Epithelial cell of esophagus (primary cell): Measurements from ENCODE around the gene GALNT6.

ENCODE experiments used
- DNase-seq: peaks from one replicate; pipeline ENCODE4 v3.0.0; 2010; ENCODE audit warnings: low read depth
- H3K4me3 ChIP-seq: 2 replicates; pipeline ENCODE4 v1.5.1; 2011; ENCODE audit warnings: mild to moderate bottlenecking, low read length, control low read depth
- TF ChIP-seq, protein P1 (sequence below): IDR thresholded peaks from 2 replicates; pipeline ENCODE4 v1.5.1; 2011; ENCODE audit warnings: low read depth, mild to moderate bottlenecking, low read length, control low read depth, inconsistent platforms; ENCODE audit not compliant: insufficient read depth; ENCODE audit errors: missing control alignments

The GALNT6 gene

DNA sequence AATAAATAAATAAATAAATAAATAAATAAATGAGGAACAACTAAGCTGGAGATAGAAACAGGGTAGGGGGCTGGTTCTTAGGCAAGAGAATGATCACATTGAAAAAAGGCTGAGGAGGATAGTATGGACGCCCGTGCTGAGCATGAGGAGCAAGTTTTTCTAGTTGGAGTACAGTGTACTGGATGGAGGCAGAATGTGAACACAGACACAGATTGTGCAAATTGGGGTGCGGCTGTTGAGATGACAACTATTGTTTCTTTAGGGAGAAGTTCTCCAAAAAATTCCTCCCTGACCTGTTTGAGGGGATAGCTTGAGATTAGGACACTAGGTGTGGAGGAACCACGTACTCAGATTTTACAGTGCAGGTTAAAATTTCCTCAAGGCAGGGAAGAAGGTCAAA lies 66.3 kb downstream of the GALNT6 start:
- TF ChIP-seq, protein P1, sequence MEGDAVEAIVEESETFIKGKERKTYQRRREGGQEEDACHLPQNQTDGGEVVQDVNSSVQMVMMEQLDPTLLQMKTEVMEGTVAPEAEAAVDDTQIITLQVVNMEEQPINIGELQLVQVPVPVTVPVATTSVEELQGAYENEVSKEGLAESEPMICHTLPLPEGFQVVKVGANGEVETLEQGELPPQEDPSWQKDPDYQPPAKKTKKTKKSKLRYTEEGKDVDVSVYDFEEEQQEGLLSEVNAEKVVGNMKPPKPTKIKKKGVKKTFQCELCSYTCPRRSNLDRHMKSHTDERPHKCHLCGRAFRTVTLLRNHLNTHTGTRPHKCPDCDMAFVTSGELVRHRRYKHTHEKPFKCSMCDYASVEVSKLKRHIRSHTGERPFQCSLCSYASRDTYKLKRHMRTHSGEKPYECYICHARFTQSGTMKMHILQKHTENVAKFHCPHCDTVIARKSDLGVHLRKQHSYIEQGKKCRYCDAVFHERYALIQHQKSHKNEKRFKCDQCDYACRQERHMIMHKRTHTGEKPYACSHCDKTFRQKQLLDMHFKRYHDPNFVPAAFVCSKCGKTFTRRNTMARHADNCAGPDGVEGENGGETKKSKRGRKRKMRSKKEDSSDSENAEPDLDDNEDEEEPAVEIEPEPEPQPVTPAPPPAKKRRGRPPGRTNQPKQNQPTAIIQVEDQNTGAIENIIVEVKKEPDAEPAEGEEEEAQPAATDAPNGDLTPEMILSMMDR = no peak
- DNase-seq = peak; percentile 81
- H3K4me3 ChIP-seq = no peak overlapping the region

DNA sequence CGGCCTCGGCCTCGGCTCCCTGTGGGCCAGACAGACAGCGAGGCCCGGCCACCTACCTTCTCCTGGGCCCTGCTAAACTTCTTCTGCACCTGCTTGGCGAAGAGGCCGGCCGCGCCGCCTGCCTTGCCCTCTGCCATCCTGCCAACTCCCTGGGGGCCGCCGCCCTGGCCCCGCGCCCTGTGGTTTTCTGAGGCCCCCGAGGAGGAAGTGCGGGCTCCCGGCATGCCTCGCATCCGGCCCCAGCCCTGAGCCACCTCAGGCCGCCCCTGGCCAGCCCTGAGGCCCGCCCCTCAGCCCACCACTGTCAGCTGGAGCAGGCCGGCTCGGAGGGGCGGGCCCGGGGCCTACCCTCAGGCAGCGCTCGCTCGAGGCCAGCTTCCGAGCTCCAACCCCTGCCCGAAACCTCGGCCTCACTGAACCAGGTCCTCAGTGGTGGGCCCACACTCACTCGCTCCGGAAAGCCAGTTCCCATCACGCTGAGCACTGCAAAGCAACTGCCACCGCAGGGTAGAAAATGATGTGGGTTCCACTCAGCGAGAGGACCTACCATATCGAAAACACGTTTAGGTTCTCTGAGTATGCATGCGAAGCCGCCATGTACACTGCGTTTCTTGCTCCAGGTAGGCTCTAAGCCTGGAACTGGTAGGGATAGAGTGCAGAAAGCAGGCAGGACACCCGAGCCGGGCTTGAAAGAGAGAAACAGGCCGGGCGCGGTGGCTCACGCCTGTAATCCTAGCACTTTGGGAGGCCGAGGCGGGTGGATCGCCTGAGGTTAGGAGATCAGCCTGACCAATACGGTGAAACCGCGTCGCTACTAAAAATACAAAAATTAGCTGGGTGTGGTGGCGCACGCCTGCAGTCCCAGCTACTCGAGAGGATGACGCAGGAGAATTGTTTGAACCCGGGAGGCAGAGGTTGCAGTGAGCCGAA lies 67.0 kb downstream of the GALNT6 start, which contains the start of gene BIN2:
Gene BIN2, minus strand, starts transcription at position 209 of the 930 bp plus-strand sequence. Its CDS starts 72 bp downstream, at position 137.
- TF ChIP-seq, protein P1 = no peak
- DNase-seq = no peak
- no peak within 1 kb of the TSS for H3K4me3 ChIP-seq

DNA sequence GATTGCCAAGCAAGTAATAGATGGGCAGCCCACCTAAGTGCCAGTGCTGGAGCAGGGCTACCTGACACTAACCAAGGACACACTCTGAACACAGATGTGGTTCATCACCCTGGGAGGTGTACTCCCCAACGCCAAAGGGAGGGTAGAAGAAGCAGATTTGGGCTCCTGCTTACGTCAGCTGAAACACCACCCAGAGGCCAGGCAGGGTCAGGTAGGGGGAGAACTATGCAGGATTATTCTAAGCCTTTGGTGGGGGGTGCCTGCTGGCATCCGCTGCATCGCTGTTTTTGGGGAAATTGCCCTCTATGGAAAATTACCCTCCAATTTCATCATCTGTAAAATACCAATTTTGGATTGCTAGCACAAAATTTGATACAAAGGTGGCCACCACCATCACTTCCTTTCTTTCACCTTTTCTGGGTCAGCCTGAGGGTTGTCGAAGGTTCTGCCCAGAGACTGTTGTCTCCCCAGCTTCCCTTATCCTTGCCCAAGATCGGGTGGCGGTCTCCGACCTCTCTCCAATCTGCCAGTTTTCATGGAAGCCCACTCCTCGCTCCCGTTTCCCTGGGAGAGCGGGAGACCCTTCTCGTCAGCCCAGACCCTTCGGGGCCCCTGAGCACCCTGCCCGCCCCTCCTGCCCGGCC lies 67.8 kb downstream of the GALNT6 start:
- H3K4me3 ChIP-seq = no peak overlapping the region
- no peak for DNase-seq
- TF ChIP-seq, protein P1 = no peak

DNA sequence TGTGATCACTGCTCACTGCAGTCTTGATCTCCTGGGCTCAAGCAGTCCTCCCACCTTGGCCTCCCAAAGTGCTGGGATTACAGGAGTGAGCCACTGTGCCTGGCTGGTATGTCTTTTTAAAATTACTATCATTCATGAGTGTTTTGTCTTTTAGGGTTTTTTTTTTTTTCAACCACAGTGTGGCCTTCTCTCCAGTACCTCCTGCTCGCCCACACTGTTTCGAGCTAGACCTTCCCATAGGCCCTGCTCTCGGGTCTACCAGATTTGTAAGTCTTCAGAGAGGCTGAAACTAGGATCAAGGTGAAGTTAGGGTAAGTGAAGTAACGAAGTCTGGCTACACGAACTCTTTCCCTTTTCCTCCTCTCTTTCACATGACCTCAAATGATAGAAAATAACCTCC lies 68.8 kb downstream of the GALNT6 start:
- H3K4me3 ChIP-seq = no peak overlapping the region
- DNase-seq = no peak
- TF ChIP-seq, protein P1 = no peak

DNA sequence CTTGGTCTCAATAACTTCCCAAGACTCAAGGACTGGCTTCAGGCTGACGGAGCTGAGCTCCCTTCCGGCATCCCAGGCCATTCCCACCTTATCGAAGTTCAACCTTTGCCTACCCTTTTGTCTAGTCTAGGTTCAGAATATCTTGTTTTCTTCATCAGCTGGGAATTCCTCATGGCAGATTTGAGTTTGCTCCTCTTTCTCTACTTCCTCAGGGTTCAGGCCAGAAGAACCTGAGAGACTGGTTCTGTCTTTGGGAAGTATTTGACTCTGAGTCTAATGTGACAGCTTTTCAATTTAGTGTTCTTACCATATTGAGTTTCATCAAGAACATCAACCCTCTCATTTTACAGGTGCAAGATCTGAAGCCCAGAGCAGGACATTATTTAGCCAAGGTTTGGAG lies 69.3 kb downstream of the GALNT6 start:
- DNase-seq = peak; percentile 50
- TF ChIP-seq, protein P1 = no peak
- H3K4me3 ChIP-seq = no peak overlapping the region

DNA sequence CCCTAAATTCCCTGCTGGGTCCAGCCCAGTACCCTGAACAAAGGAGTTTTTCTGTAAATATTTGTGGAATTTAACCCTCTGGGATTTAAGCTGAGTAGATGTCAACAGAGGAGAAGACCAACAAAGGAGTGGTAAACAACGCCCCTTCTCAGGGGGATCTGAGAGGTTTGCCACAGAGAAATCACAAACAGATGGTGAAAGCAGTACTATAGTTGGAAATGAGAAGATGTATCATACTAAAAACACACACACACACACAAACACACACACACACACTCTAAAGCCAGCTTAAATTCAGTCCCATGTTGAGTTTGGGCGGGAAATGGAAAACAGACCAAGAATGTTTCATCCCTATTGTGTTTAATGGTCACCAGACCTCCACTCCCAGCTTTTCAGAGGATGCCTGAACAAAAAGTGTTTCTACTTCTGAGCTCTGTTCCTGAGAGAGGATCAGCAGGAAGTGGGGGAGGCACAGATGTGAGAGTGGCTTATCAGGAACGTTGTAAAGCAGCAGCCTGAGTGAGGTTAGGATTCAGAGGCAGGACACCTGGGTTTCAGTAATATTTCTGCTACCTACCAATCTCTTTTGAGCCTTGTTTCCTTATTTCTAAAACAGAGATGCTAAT lies 70.4 kb downstream of the GALNT6 start:
- no peak overlapping the region for H3K4me3 ChIP-seq
- DNase-seq = no peak
- TF ChIP-seq, protein P1 = no peak
